ENCODE data around the gene SSBP4.
"Not testable (repeated sequence)": the region's sequence is repeated elsewhere in the genome, so short reads cannot be mapped to it uniquely, and the experiment has no call there.

DNA sequence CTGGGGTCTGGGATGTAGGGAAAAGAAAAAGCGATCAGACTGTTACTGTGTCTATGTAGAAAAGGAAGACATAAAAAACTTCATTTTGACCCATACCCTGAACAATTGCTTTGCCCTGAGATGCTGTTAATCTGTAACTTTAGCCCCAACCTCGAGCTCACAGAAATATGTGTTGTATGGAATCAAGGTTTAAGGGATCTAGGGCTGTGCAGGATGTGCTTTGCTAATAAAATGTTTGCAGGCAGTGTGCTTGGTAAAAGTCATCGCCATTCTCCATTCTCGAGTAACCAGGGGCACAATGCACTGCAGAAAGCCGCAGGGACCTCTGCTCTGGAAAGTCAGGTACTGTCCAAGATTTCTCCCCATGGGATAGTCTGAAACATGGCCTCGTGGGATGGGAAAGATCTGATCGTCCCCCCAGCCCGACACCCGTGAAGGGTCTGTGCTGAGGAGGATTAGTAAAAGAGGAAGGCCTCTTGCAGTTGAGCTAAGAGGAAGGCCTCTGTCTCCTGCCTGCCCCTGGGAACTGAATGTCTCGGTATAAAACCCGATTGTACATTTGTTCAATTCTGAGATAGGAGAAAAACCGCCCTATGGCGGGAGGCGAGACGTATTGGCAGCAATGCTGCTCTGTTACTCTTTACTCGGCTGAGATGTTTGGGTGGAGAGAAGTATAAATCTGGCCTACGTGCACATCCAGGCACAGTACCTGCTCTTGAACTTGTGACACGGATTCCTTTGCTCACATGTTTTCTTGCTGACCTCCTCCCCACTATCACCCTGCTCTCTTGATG, 16.5 kb upstream of the SSBP4 start:
- TF ChIP-seq RAD21 (IDR thresholded peaks at IDR 0.05; ENCODE audit: low read length); SMC3 (IDR thresholded peaks at IDR 0.05; ENCODE audit: low read depth, low read length); POLR2A (IDR thresholded peaks at IDR 0.05; ENCODE audit: low read depth, low read length); MXI1 (IDR thresholded peaks at IDR 0.05; ENCODE audit: borderline replicate concordance, low read depth, low read length); RFX5 (IDR thresholded peaks at IDR 0.05; ENCODE audit: low read depth, low read length); MAZ (IDR thresholded peaks at IDR 0.05; ENCODE audit: borderline replicate concordance, low read depth, low read length): not testable (repeated sequence)
- TF ChIP-seq, protein P1, sequence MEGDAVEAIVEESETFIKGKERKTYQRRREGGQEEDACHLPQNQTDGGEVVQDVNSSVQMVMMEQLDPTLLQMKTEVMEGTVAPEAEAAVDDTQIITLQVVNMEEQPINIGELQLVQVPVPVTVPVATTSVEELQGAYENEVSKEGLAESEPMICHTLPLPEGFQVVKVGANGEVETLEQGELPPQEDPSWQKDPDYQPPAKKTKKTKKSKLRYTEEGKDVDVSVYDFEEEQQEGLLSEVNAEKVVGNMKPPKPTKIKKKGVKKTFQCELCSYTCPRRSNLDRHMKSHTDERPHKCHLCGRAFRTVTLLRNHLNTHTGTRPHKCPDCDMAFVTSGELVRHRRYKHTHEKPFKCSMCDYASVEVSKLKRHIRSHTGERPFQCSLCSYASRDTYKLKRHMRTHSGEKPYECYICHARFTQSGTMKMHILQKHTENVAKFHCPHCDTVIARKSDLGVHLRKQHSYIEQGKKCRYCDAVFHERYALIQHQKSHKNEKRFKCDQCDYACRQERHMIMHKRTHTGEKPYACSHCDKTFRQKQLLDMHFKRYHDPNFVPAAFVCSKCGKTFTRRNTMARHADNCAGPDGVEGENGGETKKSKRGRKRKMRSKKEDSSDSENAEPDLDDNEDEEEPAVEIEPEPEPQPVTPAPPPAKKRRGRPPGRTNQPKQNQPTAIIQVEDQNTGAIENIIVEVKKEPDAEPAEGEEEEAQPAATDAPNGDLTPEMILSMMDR (conservative IDR thresholded peaks at IDR 0.05; ENCODE audit: low read depth, low read length), result not testable (repeated sequence)
- TF ChIP-seq, protein P2, sequence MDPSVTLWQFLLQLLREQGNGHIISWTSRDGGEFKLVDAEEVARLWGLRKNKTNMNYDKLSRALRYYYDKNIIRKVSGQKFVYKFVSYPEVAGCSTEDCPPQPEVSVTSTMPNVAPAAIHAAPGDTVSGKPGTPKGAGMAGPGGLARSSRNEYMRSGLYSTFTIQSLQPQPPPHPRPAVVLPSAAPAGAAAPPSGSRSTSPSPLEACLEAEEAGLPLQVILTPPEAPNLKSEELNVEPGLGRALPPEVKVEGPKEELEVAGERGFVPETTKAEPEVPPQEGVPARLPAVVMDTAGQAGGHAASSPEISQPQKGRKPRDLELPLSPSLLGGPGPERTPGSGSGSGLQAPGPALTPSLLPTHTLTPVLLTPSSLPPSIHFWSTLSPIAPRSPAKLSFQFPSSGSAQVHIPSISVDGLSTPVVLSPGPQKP (IDR thresholded peaks at IDR 0.05; ENCODE audit: borderline replicate concordance, low read depth, low read length), result not testable (repeated sequence)
